Activated CD8-positive, alpha-beta memory T cell treated with anti-CD3 and anti-CD28 coated beads for 24 hours (primary cell): ENCODE measurements around the gene KIAA0513.
"Not testable (repeated sequence)": the region's sequence is repeated elsewhere in the genome, so short reads cannot be mapped to it uniquely, and the experiment has no call there.

Source experiments
- DNase-seq: peaks from one replicate; pipeline ENCODE4 v3.0.0-alpha.2; 2020

KIAA0513 gene

DNA sequence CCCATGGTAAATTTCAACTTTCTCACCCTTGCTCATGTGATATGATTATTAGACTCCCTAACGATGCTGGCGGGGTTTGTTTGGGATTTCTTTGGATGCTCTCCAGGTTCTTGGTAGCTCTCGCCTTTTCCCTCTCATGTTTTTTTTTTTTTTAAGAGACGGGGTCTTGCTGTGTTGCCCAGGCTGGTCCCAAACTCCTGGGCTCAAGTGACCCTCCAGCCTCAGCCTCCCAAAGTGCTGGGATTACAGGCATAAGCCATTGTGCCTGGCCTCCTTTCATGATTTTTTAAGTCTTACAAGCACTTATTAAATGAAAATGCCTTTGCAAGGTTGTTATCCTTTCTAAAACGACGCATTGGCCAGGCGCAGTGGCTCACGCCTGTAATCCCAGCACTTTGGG is 24.1 kb downstream of the KIAA0513 start:
- no peak for DNase-seq

GRCh38 chr16:85052536-85052935 is 24.9 kb downstream of the KIAA0513 start:
- no peak for DNase-seq

DNA sequence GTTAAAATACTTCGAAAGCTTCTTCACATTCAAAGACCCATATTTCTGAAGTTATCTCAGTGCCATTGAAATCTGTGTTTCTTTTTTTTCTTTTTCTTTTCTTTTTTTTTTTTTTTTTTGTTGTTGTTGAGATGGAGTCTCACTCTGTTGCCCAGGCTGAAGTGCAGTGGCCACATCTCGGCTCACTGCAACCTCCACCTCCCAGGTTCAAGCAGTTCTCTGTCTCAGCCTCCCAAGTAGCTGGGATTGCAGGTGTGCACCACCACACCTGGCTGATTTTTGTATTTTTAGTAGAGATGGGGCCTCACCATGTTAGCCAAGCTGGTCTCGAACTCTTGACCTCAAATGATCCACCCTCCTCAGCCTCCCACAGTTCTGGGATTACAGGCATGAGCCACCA is 26.7 kb downstream of the KIAA0513 start:
- DNase-seq, result not testable (repeated sequence)

- DNase-seq, result no peak
These were observed 27.4 kb downstream of the KIAA0513 start for GRCh38 chr16:85054948-85055492.

DNA sequence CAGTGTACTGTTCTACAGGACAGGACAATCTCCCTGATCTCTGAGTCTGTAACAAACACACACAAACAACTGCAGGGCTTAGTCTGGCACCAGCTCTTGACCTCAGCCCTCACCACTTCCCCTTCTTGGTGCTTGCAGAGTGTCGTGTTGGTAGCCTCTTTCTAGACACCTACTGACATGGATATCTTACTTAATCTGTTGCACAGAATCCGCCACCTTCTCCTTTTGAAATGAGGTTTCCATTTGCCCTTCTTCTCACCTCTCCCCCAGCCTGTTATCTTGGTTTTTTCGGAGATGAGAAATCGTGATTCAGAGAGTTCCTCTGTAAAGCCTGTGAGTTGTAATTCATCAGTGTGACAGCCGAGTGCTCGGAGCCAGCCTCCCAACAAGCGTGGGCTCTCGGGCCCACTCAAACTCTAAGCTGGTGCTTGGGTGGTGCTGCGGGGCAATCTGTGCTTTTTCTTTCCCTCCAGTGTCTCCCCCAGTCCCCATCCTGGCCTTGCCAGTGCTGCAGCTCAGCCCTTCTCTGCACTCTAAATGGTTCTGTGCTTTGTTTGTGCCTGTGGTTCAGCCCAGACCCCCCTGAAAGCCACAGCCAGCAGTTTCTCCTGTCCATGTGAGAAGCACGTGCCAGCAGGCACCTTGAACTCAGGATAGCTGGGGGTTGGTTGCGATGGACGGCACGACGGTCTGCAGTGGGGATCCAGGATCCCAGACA is 28.1 kb downstream of the KIAA0513 start:
- peak; percentile 83 for DNase-seq

- no peak for DNase-seq
These were observed 28.7 kb downstream of the KIAA0513 start for GRCh38 chr16:85056211-85056748.

GRCh38 chr16:85057212-85057889 is 29.8 kb downstream of the KIAA0513 start:
- DNase-seq, result no peak

DNA sequence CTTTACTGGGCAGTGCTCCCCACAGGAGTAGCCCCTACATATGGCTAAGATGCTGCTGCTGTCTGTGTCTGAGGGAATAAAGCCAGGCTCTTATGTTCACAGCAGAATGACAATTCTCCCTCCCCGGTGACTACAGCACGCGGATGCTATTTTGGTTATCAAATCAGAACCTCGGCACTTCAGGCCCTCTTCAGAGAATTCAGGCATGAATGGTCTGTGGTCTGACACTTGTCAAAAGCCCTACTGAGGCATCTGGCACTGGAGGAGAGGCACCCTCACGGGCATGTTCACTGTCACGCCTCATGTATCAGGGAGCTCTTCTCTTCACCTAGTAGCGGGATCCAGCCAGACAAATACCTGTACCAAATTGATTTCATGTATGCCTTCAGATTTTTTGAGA is 30.4 kb downstream of the KIAA0513 start:
- DNase-seq, result no peak

DNA sequence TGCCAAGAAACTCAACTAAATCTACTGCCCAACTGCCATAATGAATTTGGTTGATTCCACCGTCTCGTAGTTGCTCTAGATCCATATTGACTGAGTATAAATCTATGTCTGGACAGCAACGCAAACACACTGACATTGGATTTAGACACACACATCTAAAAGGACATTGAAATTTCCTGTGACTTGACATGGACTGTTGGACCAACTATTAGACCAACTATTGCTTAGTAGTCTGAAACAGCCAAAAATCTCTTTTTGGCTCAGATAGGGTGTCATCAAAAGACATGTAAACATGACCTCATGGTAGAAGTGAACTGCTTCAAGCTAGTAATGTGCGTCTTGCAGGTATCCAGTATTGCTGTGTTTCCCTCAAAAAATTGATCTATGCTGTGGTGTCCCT is 31.3 kb downstream of the KIAA0513 start:
- no peak for DNase-seq

- no peak for DNase-seq
These were observed 34.0 kb downstream of the KIAA0513 start for GRCh38 chr16:85061566-85061965.

DNA sequence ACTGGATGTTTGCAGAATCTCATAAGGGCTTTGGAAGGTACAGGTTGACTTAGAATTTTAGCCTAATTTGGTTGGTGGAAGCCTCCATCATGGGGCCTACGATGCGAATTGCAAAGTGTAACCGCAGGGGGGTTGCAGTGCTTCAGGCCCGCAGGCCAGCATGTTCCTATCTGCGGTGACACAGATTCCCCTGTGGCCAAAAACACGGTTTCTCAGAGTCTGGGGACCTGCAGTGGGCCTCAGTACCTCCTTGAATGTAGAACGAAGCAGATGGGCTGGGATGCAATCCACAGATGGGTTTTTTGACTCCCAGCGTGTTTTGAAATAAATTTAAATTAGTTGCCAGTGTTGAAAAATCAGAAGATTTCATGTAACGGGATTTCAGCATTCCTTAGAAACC is 34.7 kb downstream of the KIAA0513 start:
- no peak for DNase-seq

GRCh38 chr16:85062845-85063244 is 35.2 kb downstream of the KIAA0513 start:
- DNase-seq, result no peak

DNA sequence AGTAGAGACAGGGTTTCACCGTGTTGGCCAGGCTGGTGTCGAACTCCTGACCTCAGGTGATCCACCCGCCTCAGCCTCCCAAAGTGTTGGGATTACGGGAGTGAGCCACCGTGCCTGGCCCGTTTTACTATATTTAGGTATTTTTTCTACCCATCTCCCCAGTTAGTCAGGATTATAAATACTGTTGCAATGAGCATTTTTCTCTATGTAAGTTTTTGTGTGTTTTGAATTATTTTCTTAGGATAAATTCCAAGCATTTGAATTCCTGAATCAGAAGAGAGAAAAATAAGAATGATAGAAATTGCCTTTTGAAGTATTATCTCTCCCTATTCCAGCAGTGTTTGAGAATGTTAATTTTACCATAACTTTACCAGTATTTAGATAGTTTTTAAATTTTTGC is 36.6 kb downstream of the KIAA0513 start:
- DNase-seq, result no peak

DNA sequence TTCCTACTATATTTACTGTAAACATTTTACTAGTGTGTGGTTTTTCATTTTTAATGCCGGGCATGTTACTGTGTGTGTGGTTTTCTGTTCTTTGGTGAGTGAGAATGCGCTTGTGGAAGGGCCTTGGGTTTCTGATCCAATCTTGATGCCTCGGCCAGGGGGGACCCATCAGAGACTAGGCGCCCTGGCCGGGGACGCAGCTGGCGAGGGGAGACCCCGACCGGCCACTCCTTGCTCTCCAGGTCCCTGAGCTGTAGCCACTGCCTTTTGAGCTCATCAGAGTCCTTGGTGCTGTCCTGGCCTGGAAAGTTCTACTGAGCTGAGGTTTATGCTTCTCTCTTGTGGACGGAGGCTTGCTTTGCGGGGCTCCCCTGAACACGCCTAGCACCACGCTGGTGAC is 37.5 kb downstream of the KIAA0513 start:
- DNase-seq, result no peak

GRCh38 chr16:85066346-85066885 is 38.8 kb downstream of the KIAA0513 start:
- no peak for DNase-seq

DNA sequence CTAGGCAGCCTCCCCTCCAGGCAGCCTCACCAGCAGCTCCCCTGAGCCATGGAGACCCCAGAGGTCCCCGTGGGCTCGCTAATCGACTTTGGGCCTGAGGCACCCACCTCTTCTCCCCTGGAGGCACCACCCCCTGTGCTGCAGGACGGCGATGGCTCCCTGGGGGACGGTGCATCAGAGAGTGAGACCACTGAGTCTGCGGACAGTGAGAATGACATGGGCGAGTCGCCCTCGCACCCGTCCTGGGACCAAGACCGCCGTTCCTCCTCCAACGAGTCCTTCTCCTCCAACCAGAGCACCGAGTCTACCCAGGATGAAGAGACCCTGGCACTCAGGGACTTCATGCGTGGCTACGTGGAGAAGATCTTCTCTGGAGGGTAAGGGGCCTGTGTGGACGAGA is 39.4 kb downstream of the KIAA0513 start:
- no peak for DNase-seq

GRCh38 chr16:85067426-85067825 is 39.8 kb downstream of the KIAA0513 start:
- no peak for DNase-seq

- no peak for DNase-seq
These were observed 41.2 kb downstream of the KIAA0513 start for GRCh38 chr16:85068746-85069145.

GRCh38 chr16:85069171-85069570 is 41.6 kb downstream of the KIAA0513 start:
- no peak for DNase-seq

- DNase-seq, result no peak
These were observed 44.7 kb downstream of the KIAA0513 start for GRCh38 chr16:85072076-85072860.

DNA sequence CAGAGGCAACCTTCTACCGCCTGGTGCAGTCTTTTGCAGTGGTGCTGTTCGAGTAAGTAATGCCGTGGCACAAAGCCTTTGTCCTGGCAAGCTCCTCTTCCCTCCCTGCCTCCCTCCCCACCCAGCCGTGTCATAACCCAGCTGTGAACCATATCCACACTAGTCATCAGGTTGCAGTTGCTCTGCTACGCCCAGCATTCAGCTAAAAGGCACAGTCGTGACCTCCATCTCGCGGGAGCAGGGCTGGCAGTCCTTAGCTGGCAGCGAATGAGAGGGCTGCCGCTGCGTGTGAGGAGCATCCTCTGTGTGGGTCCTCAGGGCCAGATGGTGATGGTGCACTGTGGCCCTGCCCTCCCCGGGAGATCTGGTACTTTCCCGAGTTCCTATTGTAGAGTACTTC is 45.4 kb downstream of the KIAA0513 start:
- DNase-seq, result no peak

- no peak for DNase-seq
These were observed 46.8 kb downstream of the KIAA0513 start for GRCh38 chr16:85074225-85074914.
